Measurements from ENCODE around the gene NIBAN1.

- TF ChIP-seq, protein P1, sequence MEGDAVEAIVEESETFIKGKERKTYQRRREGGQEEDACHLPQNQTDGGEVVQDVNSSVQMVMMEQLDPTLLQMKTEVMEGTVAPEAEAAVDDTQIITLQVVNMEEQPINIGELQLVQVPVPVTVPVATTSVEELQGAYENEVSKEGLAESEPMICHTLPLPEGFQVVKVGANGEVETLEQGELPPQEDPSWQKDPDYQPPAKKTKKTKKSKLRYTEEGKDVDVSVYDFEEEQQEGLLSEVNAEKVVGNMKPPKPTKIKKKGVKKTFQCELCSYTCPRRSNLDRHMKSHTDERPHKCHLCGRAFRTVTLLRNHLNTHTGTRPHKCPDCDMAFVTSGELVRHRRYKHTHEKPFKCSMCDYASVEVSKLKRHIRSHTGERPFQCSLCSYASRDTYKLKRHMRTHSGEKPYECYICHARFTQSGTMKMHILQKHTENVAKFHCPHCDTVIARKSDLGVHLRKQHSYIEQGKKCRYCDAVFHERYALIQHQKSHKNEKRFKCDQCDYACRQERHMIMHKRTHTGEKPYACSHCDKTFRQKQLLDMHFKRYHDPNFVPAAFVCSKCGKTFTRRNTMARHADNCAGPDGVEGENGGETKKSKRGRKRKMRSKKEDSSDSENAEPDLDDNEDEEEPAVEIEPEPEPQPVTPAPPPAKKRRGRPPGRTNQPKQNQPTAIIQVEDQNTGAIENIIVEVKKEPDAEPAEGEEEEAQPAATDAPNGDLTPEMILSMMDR (IDR thresholded peaks at IDR 0.05), result no peak
- TF ChIP-seq POLR2A (IDR thresholded peaks at IDR 0.05), result no peak
These were observed 19.9 kb downstream of the NIBAN1 start for GRCh38 chr1:184954232-184954995.

Measured in testis (tissue), 2 donors.